ENCODE results near the gene RB1. TPM values are rescaled to one million over a fixed set of nuclear protein-coding genes. Genes with fewer than 3 reads are reported as not detected.

RB1 gene
- total RNA-seq, 1 experiment from 2014 or later: 18.8 TPM

DNA sequence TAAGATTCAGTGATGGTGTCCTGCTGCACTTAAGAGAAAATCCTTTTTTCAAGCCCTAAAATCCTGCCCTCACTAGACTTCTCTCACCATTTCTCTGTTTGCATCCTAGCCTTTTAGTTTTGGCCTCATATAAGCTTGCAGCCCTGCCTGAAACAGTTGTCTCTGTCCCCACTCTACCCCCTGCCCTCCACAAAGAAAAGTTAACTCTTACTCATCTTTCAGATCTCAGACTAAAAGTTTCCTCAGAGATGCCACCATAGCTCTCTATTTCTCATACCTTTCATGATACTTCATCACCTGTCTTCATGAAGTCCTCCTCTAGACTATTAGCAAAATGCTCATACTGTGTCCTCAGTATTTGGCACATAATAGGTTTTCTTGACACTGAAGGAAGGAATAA, 37.4 kb upstream of the RB1 start:
- POLR2A ChIA-PET: no interaction called here
- Mint-ChIP-seq H3K4me3 (no peak overlapping the region), H3K4me1 (peaks cover 17% of the 10 kb centered on the region), H3K36me3 (peaks cover 15% of the 10 kb centered on the region), H3K27me3 (ENCODE audit: low read depth) (no peaks in the 10 kb centered on the region), H3K9me3 (no peaks in the 10 kb centered on the region), H3K27ac (no peak overlapping the region)
- DNase-seq (ENCODE audit: low spot score): no peak
- ATAC-seq: no peak
- CTCF ChIA-PET: no interaction called here
- TF ChIP-seq E2F1 (CRISPR knock-in tag; IDR thresholded peaks at IDR 0.05) (no peak), ZSCAN18 (CRISPR knock-in tag; IDR thresholded peaks at IDR 0.05) (no peak), TEAD1 (CRISPR knock-in tag; IDR thresholded peaks at IDR 0.05) (no peak), SMAD3 (CRISPR knock-in tag; IDR thresholded peaks at IDR 0.05; ENCODE audit: borderline replicate concordance) (no peak), ZNF671 (CRISPR knock-in tag; IDR thresholded peaks at IDR 0.05) (no peak), FOXK1 (CRISPR knock-in tag; IDR thresholded peaks at IDR 0.05) (no peak), E2F5 (CRISPR knock-in tag; IDR thresholded peaks at IDR 0.05) (no peak), GTF2I (CRISPR knock-in tag; conservative IDR thresholded peaks at IDR 0.05) (no peak), HMGXB4 (CRISPR knock-in tag; IDR thresholded peaks at IDR 0.05) (no peak), NFATC4 (CRISPR knock-in tag; IDR thresholded peaks at IDR 0.05) (no peak), ELF4 (CRISPR knock-in tag; IDR thresholded peaks at IDR 0.05; ENCODE audit: low read depth) (no peak)
- TF ChIP-seq, protein P1, sequence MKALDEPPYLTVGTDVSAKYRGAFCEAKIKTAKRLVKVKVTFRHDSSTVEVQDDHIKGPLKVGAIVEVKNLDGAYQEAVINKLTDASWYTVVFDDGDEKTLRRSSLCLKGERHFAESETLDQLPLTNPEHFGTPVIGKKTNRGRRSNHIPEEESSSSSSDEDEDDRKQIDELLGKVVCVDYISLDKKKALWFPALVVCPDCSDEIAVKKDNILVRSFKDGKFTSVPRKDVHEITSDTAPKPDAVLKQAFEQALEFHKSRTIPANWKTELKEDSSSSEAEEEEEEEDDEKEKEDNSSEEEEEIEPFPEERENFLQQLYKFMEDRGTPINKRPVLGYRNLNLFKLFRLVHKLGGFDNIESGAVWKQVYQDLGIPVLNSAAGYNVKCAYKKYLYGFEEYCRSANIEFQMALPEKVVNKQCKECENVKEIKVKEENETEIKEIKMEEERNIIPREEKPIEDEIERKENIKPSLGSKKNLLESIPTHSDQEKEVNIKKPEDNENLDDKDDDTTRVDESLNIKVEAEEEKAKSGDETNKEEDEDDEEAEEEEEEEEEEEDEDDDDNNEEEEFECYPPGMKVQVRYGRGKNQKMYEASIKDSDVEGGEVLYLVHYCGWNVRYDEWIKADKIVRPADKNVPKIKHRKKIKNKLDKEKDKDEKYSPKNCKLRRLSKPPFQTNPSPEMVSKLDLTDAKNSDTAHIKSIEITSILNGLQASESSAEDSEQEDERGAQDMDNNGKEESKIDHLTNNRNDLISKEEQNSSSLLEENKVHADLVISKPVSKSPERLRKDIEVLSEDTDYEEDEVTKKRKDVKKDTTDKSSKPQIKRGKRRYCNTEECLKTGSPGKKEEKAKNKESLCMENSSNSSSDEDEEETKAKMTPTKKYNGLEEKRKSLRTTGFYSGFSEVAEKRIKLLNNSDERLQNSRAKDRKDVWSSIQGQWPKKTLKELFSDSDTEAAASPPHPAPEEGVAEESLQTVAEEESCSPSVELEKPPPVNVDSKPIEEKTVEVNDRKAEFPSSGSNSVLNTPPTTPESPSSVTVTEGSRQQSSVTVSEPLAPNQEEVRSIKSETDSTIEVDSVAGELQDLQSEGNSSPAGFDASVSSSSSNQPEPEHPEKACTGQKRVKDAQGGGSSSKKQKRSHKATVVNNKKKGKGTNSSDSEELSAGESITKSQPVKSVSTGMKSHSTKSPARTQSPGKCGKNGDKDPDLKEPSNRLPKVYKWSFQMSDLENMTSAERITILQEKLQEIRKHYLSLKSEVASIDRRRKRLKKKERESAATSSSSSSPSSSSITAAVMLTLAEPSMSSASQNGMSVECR (CRISPR knock-in tag; IDR thresholded peaks at IDR 0.05; ENCODE audit: borderline replicate concordance): no peak
- TF ChIP-seq, protein P2, sequence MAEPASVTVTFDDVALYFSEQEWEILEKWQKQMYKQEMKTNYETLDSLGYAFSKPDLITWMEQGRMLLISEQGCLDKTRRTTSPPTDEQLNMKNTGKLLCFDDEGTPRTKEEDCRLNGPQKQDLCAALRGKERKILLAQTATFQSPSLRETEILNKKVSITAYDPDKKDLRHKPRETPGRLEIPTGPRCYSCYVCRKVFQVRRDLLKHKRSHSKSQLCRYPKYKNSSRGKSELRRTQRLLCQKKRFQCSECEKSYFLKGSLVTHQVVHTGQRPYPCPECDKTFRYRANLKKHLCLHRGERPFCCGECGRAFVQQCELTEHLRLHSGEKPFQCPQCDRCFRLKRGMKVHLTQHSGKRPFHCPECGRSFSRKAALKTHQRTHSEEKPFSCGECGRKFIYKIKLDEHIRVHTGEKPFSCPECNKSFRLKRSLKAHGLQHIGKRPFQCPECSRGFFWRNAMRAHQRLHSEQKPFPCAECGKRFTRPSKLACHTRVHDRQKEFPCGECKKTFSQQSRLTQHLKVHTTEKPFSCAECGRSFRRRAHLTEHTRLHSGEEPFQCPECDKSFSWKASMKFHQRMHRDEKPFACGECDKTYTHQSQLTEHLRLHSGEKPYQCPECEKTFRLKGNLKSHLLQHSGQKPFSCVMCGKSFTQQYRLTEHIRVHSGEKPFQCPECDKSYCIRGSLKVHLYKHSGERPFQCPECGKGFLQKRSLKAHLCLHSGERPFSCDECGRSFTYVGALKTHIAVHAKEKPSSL (CRISPR knock-in tag; conservative IDR thresholded peaks at IDR 0.05): no peak
